C4-2B (cell line): ENCODE measurements around the gene IMMT.

ENCODE experiments used
- ZFX ChIP-seq: fragments of 450-650 bp; IDR thresholded peaks from 2 replicates; pipeline ENCODE4 v1.6.1; 2017
- TF ChIP-seq, protein P1 (sequence below): fragments of 450-650 bp; conservative IDR thresholded peaks from 2 replicates; pipeline ENCODE4 v1.5.1; 2017; ENCODE audit warnings: mild to moderate bottlenecking

DNA sequence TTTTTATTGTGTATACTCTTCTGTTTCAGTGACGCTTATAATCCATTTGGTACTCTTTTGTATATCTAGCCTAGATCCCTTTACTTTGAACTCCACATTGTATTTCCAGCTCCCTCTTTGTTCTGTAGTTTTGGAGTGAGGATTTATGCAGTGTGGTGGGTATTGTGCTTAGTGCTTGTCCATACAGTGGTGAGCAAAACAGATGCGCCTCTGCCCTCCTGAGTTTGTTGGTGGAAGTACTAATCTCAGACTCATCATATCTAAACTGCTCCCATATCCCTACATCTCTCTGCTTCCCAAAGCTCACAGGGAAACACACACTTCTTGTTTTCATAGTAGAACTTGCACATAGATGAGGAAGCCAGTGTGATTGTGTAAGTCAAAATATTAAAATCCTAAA is 77.1 kb downstream of the IMMT start:
- TF ChIP-seq, protein P1, sequence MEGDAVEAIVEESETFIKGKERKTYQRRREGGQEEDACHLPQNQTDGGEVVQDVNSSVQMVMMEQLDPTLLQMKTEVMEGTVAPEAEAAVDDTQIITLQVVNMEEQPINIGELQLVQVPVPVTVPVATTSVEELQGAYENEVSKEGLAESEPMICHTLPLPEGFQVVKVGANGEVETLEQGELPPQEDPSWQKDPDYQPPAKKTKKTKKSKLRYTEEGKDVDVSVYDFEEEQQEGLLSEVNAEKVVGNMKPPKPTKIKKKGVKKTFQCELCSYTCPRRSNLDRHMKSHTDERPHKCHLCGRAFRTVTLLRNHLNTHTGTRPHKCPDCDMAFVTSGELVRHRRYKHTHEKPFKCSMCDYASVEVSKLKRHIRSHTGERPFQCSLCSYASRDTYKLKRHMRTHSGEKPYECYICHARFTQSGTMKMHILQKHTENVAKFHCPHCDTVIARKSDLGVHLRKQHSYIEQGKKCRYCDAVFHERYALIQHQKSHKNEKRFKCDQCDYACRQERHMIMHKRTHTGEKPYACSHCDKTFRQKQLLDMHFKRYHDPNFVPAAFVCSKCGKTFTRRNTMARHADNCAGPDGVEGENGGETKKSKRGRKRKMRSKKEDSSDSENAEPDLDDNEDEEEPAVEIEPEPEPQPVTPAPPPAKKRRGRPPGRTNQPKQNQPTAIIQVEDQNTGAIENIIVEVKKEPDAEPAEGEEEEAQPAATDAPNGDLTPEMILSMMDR: no peak
- no peak for TF ChIP-seq ZFX
